ENCODE results near the gene TTI1. TPM values are rescaled to one million over a fixed set of nuclear protein-coding genes. Genes with fewer than 3 reads are reported as not detected.

Gene TTI1
- total RNA-seq, 1 experiment from 2014 or later, result 37.7 TPM

DNA sequence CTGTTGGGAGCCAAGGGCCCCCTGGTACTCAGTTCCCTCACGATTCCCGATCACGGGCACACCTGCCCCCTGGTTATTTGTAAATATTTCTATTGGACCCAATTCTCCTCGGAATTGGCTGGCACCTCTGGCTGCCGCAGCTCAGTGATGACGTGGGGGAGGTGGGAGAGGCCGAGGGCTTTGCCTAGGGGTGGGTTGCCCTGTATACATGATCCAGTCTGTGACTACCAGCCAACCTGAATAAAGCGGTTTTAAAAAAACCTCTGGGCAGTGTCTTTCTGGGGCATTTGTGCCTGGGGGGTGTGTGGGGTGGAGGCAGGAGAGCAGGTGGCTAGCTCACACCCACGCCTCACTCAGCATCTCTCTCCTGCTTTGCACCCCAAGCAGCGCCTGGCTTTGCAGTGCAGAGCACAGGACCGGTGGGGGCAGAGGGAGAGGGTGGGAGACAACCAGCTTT lies 88.1 kb downstream of the TTI1 start:
- DNase-seq (ENCODE audit: low spot score), result no peak
- in situ Hi-C loops (cut with HindIII; ENCODE audit: low sequenced_read_pairs), result no loop called here

DNA sequence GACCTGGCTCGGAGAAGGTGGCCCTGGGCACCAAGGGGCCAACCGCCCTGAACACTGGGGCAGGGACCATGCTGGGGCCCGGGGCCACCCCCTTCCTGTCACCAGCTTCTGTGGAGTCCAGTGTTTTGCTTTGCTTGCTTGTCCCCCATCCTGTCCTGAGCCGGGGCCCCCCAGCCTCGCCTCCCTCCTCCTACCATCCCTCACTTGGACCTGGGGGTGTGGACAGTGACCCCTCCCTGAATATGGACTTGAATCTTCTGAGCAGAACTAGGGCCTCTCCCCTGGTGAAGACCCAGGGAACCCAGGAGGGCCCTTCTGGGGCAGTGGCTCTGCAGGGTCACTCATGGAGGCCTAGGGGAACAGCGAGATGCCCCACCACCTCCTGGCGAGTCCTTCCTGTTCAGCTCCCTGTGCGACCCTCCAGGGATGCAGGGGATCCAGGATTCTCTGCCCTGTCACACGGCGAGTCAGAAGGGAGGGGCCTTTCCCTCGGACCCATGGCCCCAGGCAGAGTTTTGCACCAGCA lies 88.7 kb downstream of the TTI1 start:
- no peak for DNase-seq (ENCODE audit: low spot score)

DNA sequence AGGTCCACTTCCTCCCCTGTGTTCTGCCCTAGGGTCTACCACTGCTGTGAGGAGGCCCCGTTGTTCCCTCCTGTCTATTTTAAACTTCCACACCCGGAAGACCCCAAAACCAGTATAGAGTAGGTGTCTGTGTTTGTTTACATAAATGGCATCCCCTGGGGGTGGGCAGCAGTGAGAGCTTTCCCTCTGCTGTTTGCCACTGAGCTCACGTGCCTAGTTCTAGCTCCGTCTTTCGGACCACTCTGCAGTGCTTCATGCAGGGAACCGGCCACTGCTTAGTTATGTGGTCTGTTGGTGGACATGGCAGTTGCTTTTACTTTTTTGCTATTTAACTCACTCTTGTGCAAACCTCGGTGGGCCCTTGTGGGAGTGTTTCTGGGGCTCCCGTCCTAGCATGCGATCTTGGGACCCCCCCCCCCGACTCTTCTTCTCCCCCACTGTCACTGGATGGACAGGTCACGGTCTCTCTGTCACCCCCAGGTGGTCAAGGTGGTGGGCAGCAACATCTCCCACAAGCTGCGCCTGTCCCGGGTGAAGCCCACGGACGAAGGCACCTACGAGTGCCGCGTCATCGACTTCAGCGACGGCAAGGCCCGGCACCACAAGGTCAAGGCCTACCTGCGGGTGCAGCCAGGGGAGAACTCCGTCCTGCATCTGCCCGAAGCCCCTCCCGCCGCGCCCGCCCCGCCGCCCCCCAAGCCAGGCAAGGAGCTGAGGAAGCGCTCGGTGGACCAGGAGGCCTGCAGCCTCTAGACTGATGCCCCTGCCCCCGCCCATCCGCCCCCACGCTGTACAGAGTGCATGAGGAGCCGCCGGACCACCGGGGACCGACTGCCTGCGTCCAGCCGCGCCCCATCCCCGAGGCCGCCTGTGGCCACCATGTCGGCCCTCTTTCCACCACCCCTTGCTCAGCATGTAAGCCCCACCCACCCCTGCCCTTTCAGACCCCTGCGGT lies 89.5 kb downstream of the TTI1 start:
- no peak for DNase-seq (ENCODE audit: low spot score)
- in situ Hi-C loops (cut with HindIII; ENCODE audit: low sequenced_read_pairs), result no loop called here

More for the DNA sequence above, 88.7 kb downstream of the TTI1 start:
- in situ Hi-C loops (cut with HindIII; ENCODE audit: low sequenced_read_pairs), result no loop called here

DNA sequence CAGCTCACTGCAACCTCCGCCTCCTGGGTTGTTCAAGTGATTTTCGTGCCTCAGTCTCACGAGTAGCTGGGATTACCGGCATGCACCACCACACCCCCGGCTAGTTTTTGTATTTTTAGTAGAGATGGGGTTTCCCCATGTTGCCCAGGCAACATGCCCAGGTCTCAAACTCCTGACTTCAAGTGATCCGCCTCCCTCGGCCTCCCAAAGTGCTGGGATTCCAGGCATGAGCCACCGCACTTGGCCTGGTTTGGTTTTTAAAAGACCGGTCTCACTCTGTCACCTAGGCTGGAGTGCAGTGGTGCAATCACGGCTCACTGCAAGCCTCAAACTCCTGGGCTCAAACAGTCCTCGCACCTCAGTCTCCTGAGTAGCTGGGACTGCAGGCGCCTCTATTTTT lies 90.2 kb downstream of the TTI1 start:
- in situ Hi-C loops (cut with HindIII; ENCODE audit: low sequenced_read_pairs), result no loop called here
- DNase-seq (ENCODE audit: low spot score), result no peak

DNA sequence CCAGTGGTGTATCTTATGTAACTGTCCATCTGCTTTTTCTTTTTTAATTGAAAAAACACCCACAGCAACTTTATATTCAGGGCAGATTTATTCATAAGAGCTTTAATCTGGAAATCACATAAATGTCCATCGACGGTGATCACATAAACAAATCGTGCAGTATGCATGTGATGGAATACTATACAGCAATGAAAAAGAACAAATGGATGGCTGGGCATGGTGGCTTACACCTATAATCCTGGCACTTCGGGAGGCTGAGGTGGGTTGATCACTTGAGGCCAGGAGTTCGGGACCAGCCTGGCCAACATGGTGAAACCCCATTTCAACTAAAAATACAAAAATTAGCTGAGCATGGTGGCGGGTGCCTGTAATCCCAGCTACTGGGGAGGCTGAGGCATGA lies 91.3 kb downstream of the TTI1 start:
- no peak for DNase-seq (ENCODE audit: low spot score)
- in situ Hi-C loops (cut with HindIII; ENCODE audit: low sequenced_read_pairs), result no loop called here

DNA sequence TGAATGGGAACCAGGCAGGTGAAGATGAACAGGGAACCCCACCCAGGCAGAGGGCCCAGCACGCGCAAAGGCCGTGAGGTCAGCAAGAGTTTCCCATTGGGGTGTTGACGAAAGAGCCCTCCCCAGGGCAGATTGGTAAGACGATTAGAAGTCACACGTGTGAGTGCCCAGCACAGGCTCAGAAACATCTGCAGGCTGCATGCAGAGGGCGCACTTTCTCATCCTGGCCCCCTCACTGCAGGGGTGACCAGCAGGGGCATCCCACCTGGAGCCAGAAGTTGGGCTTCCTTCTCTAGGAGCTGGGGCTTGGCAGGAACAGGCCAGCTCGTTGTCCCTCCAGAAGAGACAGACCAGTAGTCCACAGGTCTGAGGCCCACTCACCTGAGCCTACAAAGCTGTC lies 91.9 kb downstream of the TTI1 start:
- DNase-seq (ENCODE audit: low spot score), result no peak
- in situ Hi-C loops (cut with HindIII; ENCODE audit: low sequenced_read_pairs), result no loop called here

DNA sequence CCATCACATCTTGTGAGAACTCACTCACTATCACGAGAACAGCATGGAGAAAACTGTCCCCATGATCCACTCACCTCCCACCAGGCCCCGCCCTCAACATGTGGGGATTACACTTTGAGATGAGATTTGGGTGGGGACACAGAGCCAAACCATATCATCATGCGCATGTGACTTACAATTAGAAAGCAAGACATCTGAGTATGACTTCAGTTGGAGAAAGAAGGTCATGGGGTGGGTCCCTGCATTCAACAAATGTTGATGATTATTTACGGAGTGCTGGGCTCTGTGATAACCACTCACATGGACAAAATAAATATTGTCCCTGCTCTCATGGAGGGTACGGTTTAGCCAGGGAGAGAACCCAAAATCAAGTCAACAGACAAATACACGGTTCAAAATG lies 92.4 kb downstream of the TTI1 start:
- no peak for DNase-seq (ENCODE audit: low spot score)
- in situ Hi-C loops (cut with HindIII; ENCODE audit: low sequenced_read_pairs), result no loop called here

DNA sequence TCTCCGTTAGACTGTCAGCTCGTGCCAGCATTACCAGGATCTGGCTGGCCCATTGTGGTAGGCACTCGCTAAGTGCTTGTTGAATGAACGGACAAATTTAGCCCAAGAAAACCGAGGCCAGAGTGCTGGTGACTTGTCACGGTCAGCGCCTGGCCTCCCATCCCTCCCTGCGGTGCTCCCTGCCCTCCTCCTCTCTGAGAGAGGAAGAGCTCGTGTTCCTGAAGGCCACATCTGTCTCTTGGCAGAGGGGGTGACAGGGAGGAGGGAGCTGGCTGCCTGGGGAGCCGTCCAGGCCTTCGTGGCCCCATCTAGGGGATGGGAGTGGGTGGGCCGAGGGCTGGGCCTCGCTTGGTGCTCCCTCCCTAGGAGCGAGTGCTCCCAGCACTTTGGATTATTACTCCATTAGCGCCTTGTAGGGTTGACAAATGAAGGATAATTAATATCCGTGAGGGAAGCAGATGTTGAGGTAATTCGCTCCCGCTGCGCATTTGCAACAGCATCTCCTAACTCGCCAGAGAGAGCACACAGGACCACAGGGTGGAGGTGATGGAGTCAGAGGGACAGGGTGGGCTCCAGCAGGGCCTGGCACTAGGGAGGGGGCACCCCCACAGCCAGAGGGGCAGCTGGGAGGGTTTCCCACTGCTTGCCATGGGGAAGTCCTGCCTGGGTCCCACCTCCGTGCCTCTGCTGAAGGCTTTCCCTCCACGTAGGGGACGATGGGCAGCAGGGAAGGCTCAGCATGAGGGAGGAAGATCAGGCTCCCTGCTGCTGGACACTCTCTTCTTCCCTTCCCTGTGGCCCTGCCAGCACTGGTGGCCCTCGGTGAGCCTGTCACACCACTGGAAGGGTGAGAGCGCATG lies 93.3 kb downstream of the TTI1 start:
- in situ Hi-C loops (cut with HindIII; ENCODE audit: low sequenced_read_pairs), result no loop called here
- no peak for DNase-seq (ENCODE audit: low spot score)

DNA sequence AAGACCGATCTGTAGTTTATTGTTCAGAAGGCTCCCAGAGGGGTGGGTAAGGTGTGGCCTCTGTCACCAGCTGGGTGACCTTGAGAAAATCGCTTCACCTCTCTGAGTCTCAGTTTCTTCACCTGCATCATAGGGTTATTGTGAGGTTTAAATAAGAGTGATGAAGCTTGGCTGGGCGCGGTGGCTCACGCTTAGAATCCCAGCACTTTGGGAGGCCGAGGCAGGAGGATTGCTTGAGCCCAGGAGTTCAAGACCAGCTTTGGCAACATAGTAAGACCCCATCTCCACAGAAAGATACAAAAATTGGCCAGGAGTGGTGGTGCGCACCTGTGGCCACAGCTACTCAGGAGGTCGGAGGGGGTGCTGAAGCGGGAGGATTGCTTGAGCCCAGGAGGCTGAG lies 94.3 kb downstream of the TTI1 start:
- no peak for DNase-seq (ENCODE audit: low spot score)
- in situ Hi-C loops (cut with HindIII; ENCODE audit: low sequenced_read_pairs), result no loop called here

DNA sequence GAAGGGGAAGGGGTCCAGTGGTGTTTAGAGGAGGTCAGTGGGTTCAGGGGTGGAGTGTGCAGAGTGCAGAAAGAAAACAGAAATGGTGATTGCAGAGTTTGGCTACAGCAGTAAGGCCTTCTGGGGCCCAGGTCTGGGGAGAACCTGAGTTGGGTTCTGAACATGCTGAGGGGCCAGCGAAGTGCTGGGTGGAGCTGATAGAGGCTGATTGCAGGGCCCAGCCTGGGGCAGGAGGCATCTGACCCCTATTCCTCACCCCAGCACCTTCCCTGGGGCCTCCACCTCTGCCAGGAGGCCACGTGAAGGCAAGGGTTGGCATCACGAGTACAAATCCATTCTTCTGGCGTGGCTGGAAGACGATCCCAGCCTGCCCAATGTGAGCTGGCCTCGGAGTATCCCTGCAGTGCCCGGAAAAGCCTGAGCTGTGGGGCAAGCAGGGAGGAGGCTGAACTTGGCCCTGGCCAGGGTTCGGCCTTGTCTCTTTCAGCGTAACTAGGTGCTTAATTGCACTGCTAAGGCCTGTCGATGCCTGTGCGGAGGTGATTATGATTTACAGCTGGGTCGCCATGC lies 95.0 kb downstream of the TTI1 start:
- DNase-seq (ENCODE audit: low spot score), result no peak

DNA sequence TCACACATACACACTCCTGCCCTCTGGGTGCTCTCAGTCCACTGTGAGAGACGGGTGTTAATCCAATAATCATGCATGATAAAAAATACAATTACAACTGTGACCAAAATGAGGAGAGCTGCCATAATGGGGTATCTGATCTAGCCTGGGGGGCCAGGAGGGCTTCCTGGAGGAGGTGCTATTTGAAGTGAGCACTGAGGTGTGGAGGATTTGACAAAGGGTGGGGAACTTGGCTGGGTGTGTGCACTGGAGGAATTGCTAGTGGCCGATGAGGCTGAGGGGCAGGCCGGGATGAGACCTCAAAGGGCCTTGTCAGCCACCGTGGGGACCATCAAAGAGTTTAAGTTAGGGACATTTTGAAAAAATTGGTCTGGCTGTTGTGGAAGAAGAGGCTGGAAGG lies 95.6 kb downstream of the TTI1 start:
- in situ Hi-C loops (cut with HindIII; ENCODE audit: low sequenced_read_pairs), result no loop called here
- no peak for DNase-seq (ENCODE audit: low spot score)

More for the DNA sequence above, 95.0 kb downstream of the TTI1 start:
- in situ Hi-C loops (cut with HindIII; ENCODE audit: low sequenced_read_pairs), result no loop called here

DNA sequence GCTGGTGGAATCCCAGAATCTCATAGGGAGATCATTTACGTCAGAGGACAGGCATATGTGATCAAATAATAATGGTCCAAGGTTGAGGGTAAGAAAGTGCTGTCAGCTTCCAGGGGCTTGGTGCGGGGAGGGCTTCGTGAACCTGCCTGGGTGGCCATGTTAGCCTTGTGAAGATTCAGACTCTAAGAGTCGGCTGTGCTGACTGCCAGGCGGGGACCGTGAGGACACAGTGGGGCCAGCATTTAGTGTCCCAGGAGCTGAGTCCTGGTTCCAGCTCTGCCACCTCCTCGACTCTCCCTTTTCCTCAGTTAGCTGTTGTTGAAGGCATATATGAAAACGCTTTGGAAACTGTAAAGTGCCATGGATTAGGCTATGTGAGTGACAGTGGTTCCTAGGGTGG lies 96.8 kb downstream of the TTI1 start:
- in situ Hi-C loops (cut with HindIII; ENCODE audit: low sequenced_read_pairs), result no loop called here
- no peak for DNase-seq (ENCODE audit: low spot score)

DNA sequence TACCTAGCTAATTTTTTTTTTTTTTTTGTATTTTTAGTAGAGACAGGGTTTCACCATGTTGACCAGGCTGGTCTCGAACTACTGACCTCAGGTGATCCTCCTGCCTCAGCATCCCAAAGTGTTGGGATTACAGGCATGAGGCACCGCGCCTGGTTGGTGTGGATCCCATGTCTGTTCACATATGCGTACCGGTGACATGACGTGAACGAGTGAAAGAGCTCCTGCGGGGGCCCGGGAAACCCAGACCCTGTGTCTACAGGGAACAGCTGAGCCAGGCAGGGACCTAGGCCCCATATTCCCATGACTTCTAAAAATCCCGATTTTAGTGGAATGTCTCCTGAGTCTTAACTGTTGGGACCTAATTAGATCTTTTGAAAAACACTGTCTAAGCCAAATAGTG lies 97.2 kb downstream of the TTI1 start:
- in situ Hi-C loops (cut with HindIII; ENCODE audit: low sequenced_read_pairs), result no loop called here
- no peak for DNase-seq (ENCODE audit: low spot score)

DNA sequence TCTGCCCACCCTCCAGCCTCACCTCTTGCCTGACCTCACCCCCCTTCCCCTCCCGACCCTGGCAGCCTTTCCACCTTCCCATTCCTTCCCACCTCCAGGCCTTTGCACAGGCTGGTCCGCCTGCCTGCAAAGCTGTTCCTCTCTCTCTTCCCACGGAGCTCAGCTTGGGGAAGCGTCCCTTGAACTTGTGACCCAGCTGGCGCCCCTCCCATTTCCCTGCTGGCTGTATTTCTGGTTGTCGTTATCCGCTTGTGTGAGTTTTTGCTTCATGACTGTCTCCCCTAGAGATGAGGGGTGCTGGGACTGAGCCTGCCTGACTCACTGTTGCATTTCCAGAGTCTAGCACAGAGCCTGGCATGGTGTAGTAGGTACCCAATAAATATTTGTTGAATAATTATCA lies 97.8 kb downstream of the TTI1 start:
- DNase-seq (ENCODE audit: low spot score), result no peak
- in situ Hi-C loops (cut with HindIII; ENCODE audit: low sequenced_read_pairs), result no loop called here

DNA sequence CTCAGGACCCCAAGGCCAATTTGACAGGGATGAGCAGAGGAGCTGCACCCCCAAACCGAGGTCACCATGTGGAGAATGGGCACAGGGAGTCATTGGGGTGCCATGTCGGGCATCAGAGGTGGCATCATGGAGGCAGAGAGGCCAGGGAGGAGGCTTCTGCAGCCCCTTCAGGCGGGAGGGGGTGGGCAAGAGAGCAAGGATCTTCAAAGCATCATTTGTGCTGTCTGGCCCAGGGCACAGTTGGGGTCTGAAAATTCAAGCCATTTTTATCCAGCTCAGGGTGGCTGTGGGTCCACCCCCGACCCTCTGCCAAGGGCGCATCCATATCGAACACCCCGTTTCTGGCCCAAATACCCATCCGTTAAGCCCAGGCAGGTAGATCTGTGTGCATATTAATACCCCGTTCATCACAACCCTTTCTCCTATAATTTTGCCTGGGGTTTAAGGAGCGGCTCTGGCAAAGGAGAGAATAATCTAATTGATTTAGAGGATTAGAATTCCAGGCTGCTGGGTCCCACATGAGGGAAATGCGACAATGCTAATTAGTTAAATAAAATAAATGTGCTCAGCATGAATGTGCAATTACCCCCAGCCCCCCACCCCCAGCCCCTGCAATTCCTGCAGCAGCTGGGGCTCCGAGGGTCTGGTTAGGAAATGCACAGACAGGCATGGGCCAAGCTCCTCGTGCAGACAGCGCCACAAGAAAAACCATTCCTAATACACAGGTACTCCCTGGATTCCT lies 98.5 kb downstream of the TTI1 start:
- DNase-seq (ENCODE audit: low spot score), result no peak
- in situ Hi-C loops (cut with HindIII; ENCODE audit: low sequenced_read_pairs), result no loop called here

DNA sequence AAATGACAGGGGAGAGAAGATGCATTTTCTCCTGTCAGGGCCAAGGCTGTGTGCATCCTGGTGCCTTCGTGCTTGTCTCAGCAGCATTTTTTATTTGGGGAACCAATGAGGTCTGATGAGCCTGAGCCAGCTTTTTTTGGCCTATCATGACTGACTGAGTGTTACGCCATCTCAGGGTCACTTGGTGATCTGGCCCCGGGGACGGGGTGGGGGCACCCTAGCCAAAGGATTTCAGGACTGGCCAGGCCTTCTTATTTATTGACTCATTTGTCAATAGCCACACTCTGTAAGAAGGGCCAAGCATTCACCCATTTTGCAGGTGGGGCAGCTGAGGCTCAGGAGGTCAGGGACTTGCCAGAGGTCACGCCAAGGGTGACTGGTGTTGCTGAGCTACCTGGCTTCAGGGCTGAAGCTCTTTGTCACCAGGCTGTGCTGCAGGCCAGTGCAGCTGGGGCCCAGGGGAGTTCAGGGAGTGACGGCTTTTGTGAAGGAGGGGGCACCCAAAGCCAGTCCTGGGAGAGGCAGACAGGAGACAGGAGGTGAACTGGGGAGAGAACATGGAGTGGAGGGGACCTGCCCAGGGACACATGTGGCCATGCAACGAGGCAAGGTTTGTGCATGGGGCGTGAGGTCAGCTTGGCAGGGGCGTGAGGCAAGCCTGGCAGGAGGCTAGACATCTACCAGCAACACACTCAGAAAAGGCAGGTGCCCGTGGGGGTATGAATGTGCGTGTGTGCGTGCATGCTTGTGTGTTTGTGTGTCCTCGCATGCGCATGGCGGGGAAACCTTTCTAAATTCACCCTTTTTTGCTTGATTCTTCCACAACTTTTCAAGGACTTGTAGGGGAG lies 99.2 kb downstream of the TTI1 start:
- no peak for DNase-seq (ENCODE audit: low spot score)
- in situ Hi-C loops (cut with HindIII; ENCODE audit: low sequenced_read_pairs), result no loop called here
